HCT116 (cell line): ENCODE data around the gene HMG20A. TPM values are rescaled to one million over a fixed set of nuclear protein-coding genes. Genes with fewer than 3 reads are reported as not detected.

Source experiments
- total RNA-seq: library from RNA; stranded (reverse); gene quantifications from one replicate; pipeline ENCODE4 v1.2.1, GENCODE V29; 2021; ENCODE audit not compliant: unreplicated experiment

Gene HMG20A
- total RNA-seq, 1 experiment from 2014 or later = 37.7 TPM

Other genes with a start within 250 kb of the HMG20A start
- gene PEAK1, start 784 bp upstream of the HMG20A start, total RNA-seq = 23.4 TPM
- 15.6 TPM for gene LINGO1, start 212.0 kb downstream of the HMG20A start, total RNA-seq